GM23248 (cell line): ENCODE measurements around the gene THYN1. TPM values are rescaled to one million over a fixed set of nuclear protein-coding genes. Genes with fewer than 3 reads are reported as not detected.

Source experiments
- DNase-seq: peaks from one replicate; pipeline ENCODE4 v3.0.0-alpha.2; 2015
- H2AFZ ChIP-seq: fragments of 200-600 bp; sonication (generic); 2 replicates; pipeline ENCODE4 v1.6.1; 2016; ENCODE audit warnings: antibody characterized with exemption
- H3F3A ChIP-seq: fragments of 200-600 bp; sonication (generic); 2 replicates; pipeline ENCODE4 v1.6.1; 2016; ENCODE audit warnings: mild to moderate bottlenecking, antibody characterized with exemption, mixed run types; ENCODE audit not compliant: insufficient read depth
- H3K27ac ChIP-seq: fragments of 200-600 bp; sonication (generic); 2 replicates; pipeline ENCODE4 v1.5.1; 2016; ENCODE audit warnings: mild to moderate bottlenecking
- H3K27me3 ChIP-seq: fragments of 200-600 bp; sonication (generic); replicated peaks from 2 replicates; pipeline ENCODE4 v1.6.1; 2016; ENCODE audit warnings: mild to moderate bottlenecking; ENCODE audit not compliant: insufficient read depth
- H3K36me3 ChIP-seq: fragments of 200-600 bp; sonication (generic); 2 replicates; pipeline ENCODE4 v1.6.1; 2016; ENCODE audit warnings: low read depth, mild to moderate bottlenecking
- H3K4me1 ChIP-seq: fragments of 200-600 bp; sonication (generic); 2 replicates; pipeline ENCODE4 v1.6.1; 2016; ENCODE audit warnings: mild to moderate bottlenecking; ENCODE audit not compliant: insufficient read depth
- H3K4me2 ChIP-seq: fragments of 200-600 bp; sonication (generic); one replicate; pipeline ENCODE4 v1.6.1; 2016; ENCODE audit warnings: mild to moderate bottlenecking; ENCODE audit not compliant: unreplicated experiment
- H3K4me3 ChIP-seq: fragments of 200-600 bp; sonication (generic); 2 replicates; pipeline ENCODE4 v1.5.1; 2016; ENCODE audit warnings: mild to moderate bottlenecking
- H3K79me2 ChIP-seq: fragments of 200-600 bp; sonication (generic); 2 replicates; pipeline ENCODE4 v1.6.1; 2016; ENCODE audit warnings: mild to moderate bottlenecking; ENCODE audit not compliant: insufficient read depth
- H3K9ac ChIP-seq: fragments of 200-600 bp; sonication (generic); 2 replicates; pipeline ENCODE4 v1.6.1; 2016; ENCODE audit warnings: mild to moderate bottlenecking
- H3K9me2 ChIP-seq: fragments of 200-600 bp; sonication (generic); 2 replicates; pipeline ENCODE4 v1.6.1; 2016; ENCODE audit warnings: mixed run types, mild to moderate bottlenecking, moderate library complexity; ENCODE audit not compliant: insufficient read depth
- H3K9me3 ChIP-seq: fragments of 200-600 bp; sonication (generic); one replicate; pipeline ENCODE4 v1.6.1; 2017; ENCODE audit warnings: low read depth
- H4K20me1 ChIP-seq: fragments of 200-600 bp; sonication (generic); 2 replicates; pipeline ENCODE4 v1.6.0; 2016; ENCODE audit not compliant: insufficient read depth
- EZH2 ChIP-seq: fragments of 200-600 bp; sonication (generic); IDR thresholded peaks from 2 replicates; pipeline ENCODE4 v1.6.1; 2018; ENCODE audit warnings: antibody characterized with exemption, mild to moderate bottlenecking; ENCODE audit not compliant: insufficient read depth, poor library complexity, severe bottlenecking
- EZH2phosphoT487 ChIP-seq: fragments of 200-600 bp; sonication (generic); IDR thresholded peaks from 2 replicates; pipeline ENCODE4 v1.6.1; 2018; ENCODE audit warnings: antibody characterized with exemption, moderate library complexity, mild to moderate bottlenecking, low read depth; ENCODE audit not compliant: insufficient read depth
- WGBS, 2 experiments: methylation state at CpG; one replicate each; pipeline ENCODE4 v1.1.6; 2015 to 2017; ENCODE audit warnings: low lambda C conversion rate in 2 of 2, low coverage in 1 of 2; ENCODE audit errors: missing lambda C conversion rate in 2 of 2; 5-methylcytosine and 5-hydroxymethylcytosine counted together
- in situ Hi-C: fragments of 300-500 bp; cut with MboI; formaldehyde crosslinking; loops from 2 replicates; pipeline ENCODE4 v1.15.0; 2020
- polyA plus RNA-seq: library from polyadenylated mRNA; unstranded; fragments of >200 nt; fragmentation: Nextera tagmentation; extraction: Ambion mirVana; gene quantifications from 2 replicates; pipeline ENCODE4 v1.2.1, GENCODE V29; 2016
- total RNA-seq: library from RNA; depleted of rRNA; stranded (reverse); fragments of >200 nt; shearing (Covaris generic); gene quantifications from 2 replicates; pipeline ENCODE4 v1.2.3, GENCODE V29; 2014; rRNA removed

Gene THYN1
- total and polyA plus RNA-seq, 2 experiments from 2014 or later, result 25.6 to 49.8 TPM

- Histone ChIP-seq H3K9me3 (no peaks in the 10 kb centered on the region), H3K4me2 (no peak overlapping the region), H3K36me3 (peaks cover 20% of the 10 kb centered on the region), H3K27me3 (no peaks in the 10 kb centered on the region), H3K27ac (no peak overlapping the region), H3K4me3 (no peak overlapping the region), H3K79me2 (no peaks in the 10 kb centered on the region), H3K4me1 (no peaks in the 10 kb centered on the region), H3F3A (no peaks in the 10 kb centered on the region), H3K9me2 (no peaks in the 10 kb centered on the region), H3K9ac (no peak overlapping the region), H4K20me1 (no peaks in the 10 kb centered on the region), H2AFZ (no peak overlapping the region)
- 91 to 92% methylated on average over 9 of the region's 9 CpGs for WGBS, 2 experiments
- in situ Hi-C loops, result no loop called here
- TF ChIP-seq EZH2phosphoT487, result no peak
- TF ChIP-seq EZH2, result no peak
- DNase-seq, result no peak
Measured at GRCh38 chr11:134205729-134206128, 47.4 kb downstream of the THYN1 start.

GRCh38 chr11:134202661-134203060, 50.5 kb downstream of the THYN1 start:
- Histone ChIP-seq H3K9me3 (no peaks in the 10 kb centered on the region), H3K4me2 (no peak overlapping the region), H3K9ac (no peak overlapping the region), H3K79me2 (no peaks in the 10 kb centered on the region), H3K4me3 (no peak overlapping the region), H4K20me1 (no peaks in the 10 kb centered on the region), H3K36me3 (peaks cover 18% of the 10 kb centered on the region), H3K27me3 (no peaks in the 10 kb centered on the region), H3K27ac (no peak overlapping the region), H3K9me2 (no peaks in the 10 kb centered on the region), H3K4me1 (no peaks in the 10 kb centered on the region), H2AFZ (no peak overlapping the region), H3F3A (no peaks in the 10 kb centered on the region)
- no peak for TF ChIP-seq EZH2phosphoT487
- TF ChIP-seq EZH2, result no peak
- WGBS, 2 experiments, result 97 to 98% methylated on average over 4 of the region's 4 CpGs
- in situ Hi-C loops, result no loop called here
- DNase-seq, result no peak

GRCh38 chr11:134200688-134201087, 52.5 kb downstream of the THYN1 start:
- H2AFZ ChIP-seq, result no peak overlapping the region
- no peaks in the 10 kb centered on the region for H3K9me2 ChIP-seq
- no peak overlapping the region for H3K9ac ChIP-seq
- H3K4me2 ChIP-seq, result no peak overlapping the region
- no peaks in the 10 kb centered on the region for H3K79me2 ChIP-seq
- no peaks in the 10 kb centered on the region for H3F3A ChIP-seq
- WGBS, 2 experiments, result 90 to 92% methylated on average over 6 of the region's 6 CpGs
- TF ChIP-seq EZH2 (no peak), EZH2phosphoT487 (no peak)
- no peaks in the 10 kb centered on the region for H3K27me3 ChIP-seq
- H3K9me3 ChIP-seq, result no peaks in the 10 kb centered on the region
- H3K4me3 ChIP-seq, result no peak overlapping the region
- peaks cover 23% of the 10 kb centered on the region for H3K36me3 ChIP-seq
- H3K27ac ChIP-seq, result no peak overlapping the region
- in situ Hi-C loops, result no loop called here
- H3K4me1 ChIP-seq, result no peaks in the 10 kb centered on the region
- no peak for DNase-seq
- no peaks in the 10 kb centered on the region for H4K20me1 ChIP-seq

DNA sequence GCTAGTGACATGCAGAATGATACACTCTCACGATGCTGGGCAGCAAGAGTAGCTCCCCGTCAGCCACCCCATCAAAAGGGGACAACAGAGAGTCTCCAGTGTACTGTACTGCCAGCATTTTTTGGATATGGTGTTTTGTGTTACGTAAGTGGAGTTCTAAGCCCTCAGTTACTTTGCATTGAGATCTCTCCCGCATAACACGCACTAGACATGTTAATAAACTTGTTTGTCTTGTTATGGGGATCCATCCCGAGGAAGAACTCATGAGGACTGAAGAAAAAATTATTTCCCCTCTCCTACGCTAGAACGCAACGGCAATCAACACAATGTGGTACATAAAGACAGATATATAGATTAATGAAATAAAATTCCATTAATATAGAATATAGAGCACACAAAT, 53.6 kb downstream of the THYN1 start:
- peaks cover 26% of the 10 kb centered on the region for H3K36me3 ChIP-seq
- WGBS, 2 experiments, result 97 to 99% methylated on average over 9 of the region's 9 CpGs

More for the DNA sequence above, 53.6 kb downstream of the THYN1 start:
- TF ChIP-seq EZH2, result no peak
- no peak for TF ChIP-seq EZH2phosphoT487
- H3K9me3 ChIP-seq, result no peaks in the 10 kb centered on the region
- no peaks in the 10 kb centered on the region for H3K4me1 ChIP-seq
- no peaks in the 10 kb centered on the region for H3K9me2 ChIP-seq
- no peaks in the 10 kb centered on the region for H3F3A ChIP-seq
- no peak overlapping the region for H2AFZ ChIP-seq
- no peaks in the 10 kb centered on the region for H3K79me2 ChIP-seq
- no peak overlapping the region for H3K27ac ChIP-seq
- no peak overlapping the region for H3K9ac ChIP-seq
- H3K4me2 ChIP-seq, result no peak overlapping the region
- no peaks in the 10 kb centered on the region for H3K27me3 ChIP-seq
- no peak for DNase-seq
- H3K4me3 ChIP-seq, result no peak overlapping the region
- in situ Hi-C loops, result no loop called here
- H4K20me1 ChIP-seq, result no peaks in the 10 kb centered on the region

Other genes starting within 250 kb of the THYN1 start
- 63.7 and 65.1 TPM in 2 replicates for gene JAM3, start 184.3 kb downstream of the THYN1 start, total RNA-seq
- gene JAM3, start 184.3 kb downstream of the THYN1 start, polyA plus RNA-seq, result 46.2 and 48.2 TPM in 2 replicates
- 9.0 and 13.3 TPM in 2 replicates for gene NCAPD3, start 29.4 kb downstream of the THYN1 start, total RNA-seq
- gene NCAPD3, start 29.4 kb downstream of the THYN1 start, polyA plus RNA-seq, result 13.6 and 16.3 TPM in 2 replicates
- 36.9 and 40.3 TPM in 2 replicates for gene VPS26B, start 28.7 kb downstream of the THYN1 start, total RNA-seq
- 27.4 and 28.7 TPM in 2 replicates for gene VPS26B, start 28.7 kb downstream of the THYN1 start, polyA plus RNA-seq
- gene ACAD8, start 216 bp upstream of the THYN1 start, total RNA-seq, result 18.9 and 26.7 TPM in 2 replicates
- gene ACAD8, start 216 bp upstream of the THYN1 start, polyA plus RNA-seq, result 18.5 and 19.4 TPM in 2 replicates
- not detected in 2 replicates for gene GLB1L3, start 23.0 kb upstream of the THYN1 start, total RNA-seq
- not detected in 2 replicates for gene GLB1L3, start 23.0 kb upstream of the THYN1 start, polyA plus RNA-seq
- not detected in 2 replicates for gene GLB1L2, start 78.6 kb upstream of the THYN1 start, total RNA-seq
- 0.11 TPM in 1 of 2 replicates, not detected in the other for gene GLB1L2, start 78.6 kb upstream of the THYN1 start, polyA plus RNA-seq
- not detected in 2 replicates for gene B3GAT1, start 158.9 kb upstream of the THYN1 start, total RNA-seq
- gene B3GAT1, start 158.9 kb upstream of the THYN1 start, polyA plus RNA-seq, result not detected in 2 replicates